ENCODE data around the gene LITAF.

DNA sequence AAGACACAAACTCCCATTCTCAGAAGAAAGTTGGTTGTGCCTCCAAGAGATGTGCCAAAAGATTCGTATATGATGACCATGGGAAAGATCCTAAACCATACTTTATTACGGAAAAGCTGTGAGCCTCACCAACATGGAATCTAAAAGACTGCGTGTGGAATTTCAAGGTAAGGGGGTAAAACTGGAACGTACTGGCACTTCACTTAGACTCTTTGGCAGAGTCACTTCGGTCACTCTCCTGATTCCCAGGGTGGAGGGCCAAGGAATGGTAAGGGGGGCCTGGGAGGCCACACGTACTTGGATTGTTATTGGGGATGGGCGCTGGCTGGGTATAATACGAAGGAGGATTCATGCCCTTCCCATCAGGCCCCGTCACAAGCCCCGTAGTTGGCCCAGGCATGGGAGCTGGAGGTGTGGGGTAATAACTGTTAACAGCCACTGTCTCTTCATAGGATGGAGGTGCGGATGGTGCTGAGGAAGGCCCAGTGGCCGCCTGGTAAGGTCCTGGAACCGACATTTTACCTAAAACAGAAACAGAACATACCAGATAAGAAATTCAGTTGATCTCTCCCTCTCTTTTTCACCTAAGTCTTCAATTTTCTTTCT lies 30.4 kb downstream of the LITAF start:
- TF ChIP-seq, protein P1, sequence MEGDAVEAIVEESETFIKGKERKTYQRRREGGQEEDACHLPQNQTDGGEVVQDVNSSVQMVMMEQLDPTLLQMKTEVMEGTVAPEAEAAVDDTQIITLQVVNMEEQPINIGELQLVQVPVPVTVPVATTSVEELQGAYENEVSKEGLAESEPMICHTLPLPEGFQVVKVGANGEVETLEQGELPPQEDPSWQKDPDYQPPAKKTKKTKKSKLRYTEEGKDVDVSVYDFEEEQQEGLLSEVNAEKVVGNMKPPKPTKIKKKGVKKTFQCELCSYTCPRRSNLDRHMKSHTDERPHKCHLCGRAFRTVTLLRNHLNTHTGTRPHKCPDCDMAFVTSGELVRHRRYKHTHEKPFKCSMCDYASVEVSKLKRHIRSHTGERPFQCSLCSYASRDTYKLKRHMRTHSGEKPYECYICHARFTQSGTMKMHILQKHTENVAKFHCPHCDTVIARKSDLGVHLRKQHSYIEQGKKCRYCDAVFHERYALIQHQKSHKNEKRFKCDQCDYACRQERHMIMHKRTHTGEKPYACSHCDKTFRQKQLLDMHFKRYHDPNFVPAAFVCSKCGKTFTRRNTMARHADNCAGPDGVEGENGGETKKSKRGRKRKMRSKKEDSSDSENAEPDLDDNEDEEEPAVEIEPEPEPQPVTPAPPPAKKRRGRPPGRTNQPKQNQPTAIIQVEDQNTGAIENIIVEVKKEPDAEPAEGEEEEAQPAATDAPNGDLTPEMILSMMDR (IDR thresholded peaks at IDR 0.05) = no peak
- TF ChIP-seq EZH2phosphoT487 (IDR thresholded peaks at IDR 0.05) (no peak), EZH2 (IDR thresholded peaks at IDR 0.05) (no peak)

All from neural progenitor cell (in vitro differentiated cells).